HG02885 (cell line): ENCODE results near the gene DNASE1L2.

ENCODE experiments used
- ATAC-seq: cut with Tn5 transposase; IDR thresholded peaks from one replicate; pipeline ENCODE4 v1.9.1; 2021; ENCODE audit warnings: mild to moderate bottlenecking; ENCODE audit not compliant: unreplicated experiment, poor library complexity

DNASE1L2 gene

GRCh38 chr16:2223221-2223941 lies 12.9 kb upstream of the DNASE1L2 start, which contains the start of gene E4F1:
E4F1 (plus strand) TSS chr16:2223591; CDS start chr16:2223614, 23 bp downstream.
- ATAC-seq, result peak; percentile 93

- ATAC-seq, result peak; percentile 22
Measured at GRCh38 chr16:2223942-2224486, 12.2 kb upstream of the DNASE1L2 start.

DNA sequence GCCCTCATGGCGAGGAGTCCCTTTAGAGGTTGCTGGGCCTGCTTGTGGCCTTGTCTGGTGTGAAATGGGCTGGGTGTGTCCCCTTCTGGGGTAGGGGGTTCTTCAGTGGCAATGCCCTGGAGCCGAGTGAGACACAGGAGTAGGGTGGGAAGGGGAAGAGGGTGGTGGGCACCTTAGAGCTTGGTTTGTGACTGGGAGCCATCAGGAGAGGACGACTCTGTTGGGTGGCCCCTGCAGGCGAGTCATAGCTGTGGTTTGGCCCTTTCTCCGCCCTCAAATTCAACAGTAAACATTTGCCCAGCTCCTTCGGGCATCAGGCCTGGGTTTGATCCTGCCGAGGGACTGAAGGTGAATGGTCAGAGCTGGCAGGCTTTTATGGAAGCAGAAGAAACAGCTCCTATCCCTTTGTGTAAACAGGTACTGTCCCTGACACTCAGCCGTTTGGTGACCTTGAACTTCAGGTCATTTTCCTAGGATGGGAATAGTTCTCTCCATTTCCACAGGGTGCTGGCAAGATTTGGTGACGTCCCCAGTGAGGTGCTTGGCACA lies 9.9 kb upstream of the DNASE1L2 start:
- ATAC-seq, result no peak

- ATAC-seq, result no peak
Measured at GRCh38 chr16:2226918-2227317, 9.3 kb upstream of the DNASE1L2 start.

GRCh38 chr16:2228161-2228824 lies 8.0 kb upstream of the DNASE1L2 start:
- ATAC-seq, result no peak

DNA sequence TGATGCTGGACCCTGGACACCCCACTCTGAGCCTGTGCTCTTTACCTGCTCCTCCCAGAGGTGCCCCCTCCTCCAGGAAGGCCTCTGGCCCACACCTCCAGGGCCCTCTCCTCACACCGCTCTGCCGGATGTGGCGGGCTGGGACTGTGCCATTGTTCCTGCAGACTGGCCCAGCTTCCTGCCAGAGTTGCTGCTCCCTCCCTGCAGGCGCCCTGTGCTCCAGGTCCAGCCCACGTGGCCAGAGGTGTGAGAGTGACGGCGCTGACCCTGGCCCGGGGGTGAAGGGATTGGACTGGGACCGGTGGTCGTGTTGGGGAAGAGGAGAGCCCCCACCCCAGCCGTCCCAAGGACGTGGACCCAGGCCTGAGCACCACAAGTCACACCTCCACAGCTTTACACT lies 7.2 kb upstream of the DNASE1L2 start:
- ATAC-seq, result no peak

- no peak for ATAC-seq
Measured at GRCh38 chr16:2229632-2230250, 6.5 kb upstream of the DNASE1L2 start.

DNA sequence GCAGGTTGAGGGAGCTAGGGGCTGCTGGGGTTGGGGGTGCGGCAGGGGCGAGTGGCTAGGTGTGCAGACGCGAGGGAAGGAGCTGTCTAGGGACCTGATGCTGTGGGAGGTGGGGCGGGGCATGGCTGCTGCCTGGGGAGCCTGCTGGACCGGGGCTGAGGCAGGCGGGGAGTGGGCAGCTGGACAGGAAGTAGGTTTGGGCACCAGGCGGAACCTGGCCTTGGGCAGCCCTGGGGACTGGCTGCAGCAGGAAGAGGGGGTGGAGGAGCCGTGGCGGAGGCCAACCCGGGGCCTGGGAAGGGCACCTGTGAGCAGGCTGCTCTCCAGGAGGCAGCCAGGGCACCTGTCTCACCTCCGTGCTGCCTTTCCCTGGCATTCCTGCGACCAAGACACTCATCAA lies 5.9 kb upstream of the DNASE1L2 start:
- ATAC-seq, result no peak

DNA sequence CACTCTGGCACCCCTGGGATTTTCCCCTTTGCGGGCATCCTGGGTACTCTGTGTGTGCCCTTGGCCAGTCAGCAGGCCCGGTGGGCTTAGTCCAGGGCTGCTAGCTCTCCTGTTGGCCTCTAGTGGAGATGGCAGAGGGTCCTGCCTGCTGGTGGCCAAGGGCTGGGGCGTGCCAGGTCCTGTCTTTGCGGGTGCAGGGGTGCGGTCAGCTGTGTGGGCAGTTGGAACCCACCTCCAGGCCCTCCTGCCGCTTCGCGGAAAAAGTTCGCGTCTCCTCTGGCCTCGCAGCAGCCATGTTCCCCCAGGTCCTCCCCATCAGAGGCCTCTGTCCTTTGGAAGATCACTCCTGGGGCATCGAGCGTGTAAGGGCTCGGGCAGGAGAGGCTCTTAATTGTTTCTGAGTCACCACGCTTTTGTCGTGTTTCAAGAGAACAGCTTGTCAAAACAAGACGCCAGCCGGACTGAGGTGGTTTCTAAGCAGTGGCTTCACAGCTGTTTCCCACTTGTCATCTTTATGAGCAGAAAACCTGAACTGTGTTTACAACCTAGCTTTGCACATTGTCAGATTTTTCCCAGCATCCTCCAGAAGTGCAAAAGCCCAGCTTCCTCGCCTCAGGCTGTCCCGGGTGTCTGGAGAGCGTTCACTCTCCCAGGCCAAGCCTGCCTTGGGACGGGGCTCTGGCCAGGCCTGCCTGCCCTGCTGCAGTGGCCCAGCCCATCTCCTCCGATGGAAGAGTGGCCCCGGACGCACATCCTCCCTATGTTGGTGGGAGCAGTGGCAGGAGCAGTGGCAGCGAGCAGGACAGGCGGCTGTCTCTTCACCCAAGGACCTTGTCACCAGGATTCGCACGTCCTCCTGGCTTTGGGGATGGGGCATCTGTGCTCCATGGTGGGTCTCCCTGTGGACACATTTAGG lies 5.0 kb upstream of the DNASE1L2 start:
- ATAC-seq, result no peak

DNA sequence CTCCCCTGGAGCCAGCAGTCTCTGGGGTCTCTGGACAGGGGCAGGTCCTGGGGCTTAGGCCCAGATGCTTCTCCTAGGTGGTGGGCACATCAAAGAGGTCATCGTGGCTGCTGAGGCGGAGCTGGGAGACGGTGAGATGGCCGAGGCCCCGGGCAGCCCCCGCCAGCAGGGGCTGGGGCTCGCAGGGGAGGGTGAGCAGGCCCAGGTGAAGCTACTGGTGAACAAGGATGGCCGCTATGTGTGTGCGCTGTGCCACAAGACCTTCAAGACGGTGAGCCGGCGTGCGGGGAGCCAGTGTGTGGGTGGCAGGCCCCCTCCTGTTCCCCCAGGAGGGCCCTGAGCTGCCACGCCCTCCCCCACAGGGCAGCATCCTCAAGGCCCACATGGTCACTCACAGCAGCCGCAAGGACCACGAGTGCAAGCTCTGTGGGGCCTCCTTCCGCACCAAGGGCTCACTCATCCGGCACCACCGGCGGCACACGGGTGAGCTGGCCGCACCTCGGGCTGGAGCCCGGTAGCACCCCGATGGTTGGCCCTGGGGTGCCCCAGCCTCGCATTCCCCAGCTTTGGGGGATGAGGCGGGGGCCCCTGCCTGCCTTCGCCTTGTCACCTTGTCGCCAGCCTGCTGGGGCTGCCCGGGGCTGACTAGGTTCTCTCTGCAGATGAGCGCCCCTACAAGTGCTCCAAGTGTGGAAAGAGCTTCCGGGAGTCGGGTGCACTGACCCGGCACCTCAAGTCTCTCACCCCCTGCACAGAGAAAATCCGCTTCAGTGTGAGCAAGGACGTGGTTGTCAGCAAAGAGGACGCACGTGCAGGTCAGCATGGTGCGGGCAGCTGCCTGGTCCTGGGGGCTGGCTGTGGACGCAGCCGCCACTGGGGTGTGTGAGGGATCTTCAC lies 3.9 kb upstream of the DNASE1L2 start:
- ATAC-seq, result no peak

- no peak for ATAC-seq
Measured at GRCh38 chr16:2233046-2233775, 3.0 kb upstream of the DNASE1L2 start.

GRCh38 chr16:2233872-2234812 lies 2.1 kb upstream of the DNASE1L2 start:
- ATAC-seq, result no peak

GRCh38 chr16:2234813-2235170 lies 1.5 kb upstream of the DNASE1L2 start:
- no peak for ATAC-seq

DNA sequence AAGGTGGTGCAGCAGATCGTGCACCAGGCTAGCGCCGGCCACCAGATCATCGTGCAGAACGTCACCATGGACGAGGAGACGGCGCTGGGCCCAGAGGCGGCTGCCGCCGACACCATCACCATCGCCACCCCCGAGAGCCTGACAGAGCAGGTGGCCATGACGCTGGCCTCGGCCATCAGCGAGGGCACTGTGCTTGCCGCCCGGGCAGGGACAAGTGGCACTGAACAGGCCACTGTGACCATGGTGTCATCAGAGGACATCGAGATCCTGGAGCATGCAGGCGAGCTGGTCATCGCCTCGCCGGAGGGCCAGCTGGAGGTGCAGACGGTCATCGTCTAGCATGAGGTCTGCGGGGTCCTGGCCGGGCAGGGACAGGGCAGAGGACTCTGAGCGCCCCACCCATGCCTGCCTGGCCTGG lies 1.0 kb upstream of the DNASE1L2 start:
- ATAC-seq, result no peak

DNA sequence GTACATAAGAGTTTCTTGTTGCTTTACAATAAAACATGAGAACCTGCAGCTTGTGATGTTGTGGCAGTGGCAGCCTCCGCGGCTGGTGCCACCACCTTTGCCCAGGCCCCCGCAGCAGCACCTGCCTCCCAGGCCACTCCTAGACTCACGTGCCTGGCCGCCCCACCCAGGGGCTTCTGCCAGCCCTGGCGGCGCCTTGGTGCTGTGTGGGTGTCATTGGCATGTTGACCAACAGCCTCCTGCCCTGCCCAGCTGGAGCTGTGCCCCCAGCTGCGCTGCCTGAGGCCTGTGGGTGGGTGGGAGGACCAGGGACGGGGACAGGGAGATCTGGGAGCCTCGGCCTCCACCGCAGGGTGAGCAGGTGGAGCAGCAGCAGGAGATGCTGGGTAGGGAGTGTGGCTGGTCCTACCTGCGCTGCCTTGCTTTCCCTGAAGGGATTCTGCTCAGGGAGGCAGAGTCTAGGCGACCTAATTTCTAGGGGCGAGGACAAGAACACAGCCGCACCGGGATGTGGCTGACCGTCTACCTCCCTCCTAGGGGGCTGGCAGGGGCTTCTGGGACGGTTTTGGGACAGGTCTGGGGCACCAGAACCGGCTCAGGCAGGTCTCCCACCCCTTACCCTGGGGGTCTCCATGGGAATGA lies 428 bp upstream of the DNASE1L2 start:
- no peak for ATAC-seq

DNA sequence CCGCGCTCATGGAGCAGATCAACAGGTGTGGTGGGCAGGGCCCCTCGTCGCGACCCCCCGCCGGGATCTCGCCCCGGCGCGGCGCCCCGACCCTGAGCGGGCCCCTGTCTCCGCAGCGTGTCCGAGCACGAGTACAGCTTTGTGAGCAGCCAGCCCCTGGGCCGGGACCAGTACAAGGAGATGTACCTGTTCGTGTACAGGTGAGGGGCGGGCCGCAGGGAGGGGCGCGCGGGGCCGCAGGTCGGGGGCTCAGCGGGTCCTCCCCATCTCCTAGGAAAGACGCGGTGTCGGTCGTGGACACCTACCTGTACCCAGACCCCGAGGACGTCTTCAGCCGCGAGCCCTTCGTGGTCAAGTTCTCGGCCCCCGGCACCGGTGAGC lies 848 bp downstream of the DNASE1L2 start:
- ATAC-seq, result no peak
